NT2/D1 (cell line): ENCODE data around the gene ARMC6.

Source experiments
- DNase-seq: peaks from one replicate; pipeline ENCODE4 v3.0.0-alpha.2; 2011; ENCODE audit warnings: low read depth, low spot score
- H3K27me3 ChIP-seq: 2 replicates; pipeline ENCODE4 v1.6.0; 2011; ENCODE audit warnings: mild to moderate bottlenecking; ENCODE audit not compliant: insufficient read length, insufficient read depth
- H3K36me3 ChIP-seq: 2 replicates; pipeline ENCODE4 v1.6.1; 2011; ENCODE audit warnings: mild to moderate bottlenecking, low read length, mixed read lengths; ENCODE audit not compliant: insufficient read depth, insufficient read length
- H3K4me1 ChIP-seq: 2 replicates; pipeline ENCODE4 v1.5.1; 2011; ENCODE audit not compliant: insufficient read depth, insufficient read length
- H3K4me3 ChIP-seq: 2 replicates; pipeline ENCODE4 v1.5.1; 2011; ENCODE audit warnings: low read depth; ENCODE audit not compliant: insufficient read length
- H3K9ac ChIP-seq: 2 replicates; pipeline ENCODE4 v1.6.0; 2011; ENCODE audit warnings: low read depth; ENCODE audit not compliant: insufficient read length
- H3K9me3 ChIP-seq: 2 replicates; pipeline ENCODE4 v1.5.1; 2011; ENCODE audit warnings: mild to moderate bottlenecking, low read length; ENCODE audit not compliant: insufficient read depth
- SUZ12 ChIP-seq: IDR thresholded peaks from 2 replicates; pipeline ENCODE4 v1.6.1; 2011; ENCODE audit not compliant: insufficient read length, insufficient read depth; ENCODE audit errors: extremely low read depth
- YY1 ChIP-seq: IDR thresholded peaks from 2 replicates; pipeline ENCODE4 v1.6.1; 2011; ENCODE audit not compliant: insufficient read length, insufficient read depth
- ZNF274 ChIP-seq: IDR thresholded peaks from 2 replicates; pipeline ENCODE4 v1.6.1; 2011; ENCODE audit warnings: mild to moderate bottlenecking, low read depth, low read length

Gene ARMC6

DNA sequence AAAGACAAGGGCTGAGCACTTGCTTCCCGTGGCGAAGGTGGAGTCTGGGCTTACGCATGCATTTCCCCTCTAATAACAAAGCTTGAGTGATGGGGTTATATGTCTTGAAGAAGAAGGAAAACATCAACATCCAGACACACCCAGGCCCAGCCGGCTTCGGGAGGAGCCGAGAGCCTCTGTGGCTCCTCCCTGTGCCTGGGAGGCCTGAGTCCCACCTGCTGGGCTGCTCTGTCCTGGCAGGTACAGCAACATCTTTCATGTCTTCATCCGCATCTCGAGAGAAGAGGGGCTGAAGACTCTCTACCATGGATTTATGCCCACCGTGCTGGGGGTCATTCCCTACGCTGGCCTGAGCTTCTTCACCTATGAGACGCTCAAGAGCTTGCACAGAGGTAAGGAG is 74.3 kb downstream of the ARMC6 start:
- no peaks in the 10 kb centered on the region for H3K36me3 ChIP-seq
- DNase-seq: no peak
- no peak overlapping the region for H3K9ac ChIP-seq
- peaks cover 33% of the 10 kb centered on the region for H3K27me3 ChIP-seq
- no peak for TF ChIP-seq ZNF274
- TF ChIP-seq SUZ12: no peak
- no peak for TF ChIP-seq YY1
- H3K9me3 ChIP-seq: no peaks in the 10 kb centered on the region
- H3K4me1 ChIP-seq: peaks cover 20% of the 10 kb centered on the region
- no peak overlapping the region for H3K4me3 ChIP-seq
